HG03469 (cell line): Measurements from ENCODE around the gene KRT74.

Source experiments
- ATAC-seq: cut with Tn5 transposase; IDR thresholded peaks from one replicate; pipeline ENCODE4 v1.9.1; 2021; ENCODE audit warnings: mild to moderate bottlenecking, moderate library complexity, moderate number of reproducible peaks; ENCODE audit not compliant: unreplicated experiment

The KRT74 gene

GRCh38 chr12:52575948-52576347 lies 2.3 kb upstream of the KRT74 start:
- ATAC-seq, result no peak

- ATAC-seq, result no peak
Observed at GRCh38 chr12:52575256-52575655, 1.6 kb upstream of the KRT74 start.

GRCh38 chr12:52573306-52573705 lies 337 bp downstream of the KRT74 start:
- no peak for ATAC-seq

- no peak for ATAC-seq
Observed at GRCh38 chr12:52570511-52570910, 3.1 kb downstream of the KRT74 start.

GRCh38 chr12:52568111-52568510 lies 5.5 kb downstream of the KRT74 start:
- no peak for ATAC-seq

- no peak for ATAC-seq
Observed at GRCh38 chr12:52566847-52567291, 6.8 kb downstream of the KRT74 start.

- no peak for ATAC-seq
Observed at GRCh38 chr12:52564582-52564981, 9.1 kb downstream of the KRT74 start.

- no peak for ATAC-seq
Observed at GRCh38 chr12:52561880-52562449, 11.7 kb downstream of the KRT74 start.

- no peak for ATAC-seq
Observed at GRCh38 chr12:52559979-52560378, 13.7 kb downstream of the KRT74 start.

- no peak for ATAC-seq
Observed at GRCh38 chr12:52558781-52559445, 14.7 kb downstream of the KRT74 start.

GRCh38 chr12:52557476-52557875 lies 16.2 kb downstream of the KRT74 start:
- ATAC-seq, result no peak

- no peak for ATAC-seq
Observed at GRCh38 chr12:52555577-52555976, 18.1 kb downstream of the KRT74 start.

- no peak for ATAC-seq
Observed at GRCh38 chr12:52552681-52553195, 20.9 kb downstream of the KRT74 start, which contains the start of gene KRT71. Gene KRT71 (minus strand): TSS chr12:52553145. CDS start chr12:52553077, 68 bp downstream.

GRCh38 chr12:52552055-52552454 lies 21.6 kb downstream of the KRT74 start:
- no peak for ATAC-seq

- ATAC-seq, result no peak
Observed at GRCh38 chr12:52551216-52551865, 22.3 kb downstream of the KRT74 start.

GRCh38 chr12:52546126-52546525 lies 27.5 kb downstream of the KRT74 start:
- ATAC-seq, result no peak

GRCh38 chr12:52543985-52544883 lies 29.4 kb downstream of the KRT74 start:
- ATAC-seq, result no peak

- ATAC-seq, result no peak
Observed at GRCh38 chr12:52542785-52543318, 30.8 kb downstream of the KRT74 start.

- ATAC-seq, result no peak
Observed at GRCh38 chr12:52542157-52542556, 31.5 kb downstream of the KRT74 start.

- no peak for ATAC-seq
Observed at GRCh38 chr12:52541709-52542108, 31.9 kb downstream of the KRT74 start.

- no peak for ATAC-seq
Observed at GRCh38 chr12:52540531-52540930, 33.1 kb downstream of the KRT74 start.
